Tibial nerve (tissue), 4 donors: Measurements from ENCODE around the gene TRIM37. TPM values are rescaled to one million over a fixed set of nuclear protein-coding genes. Genes with fewer than 3 reads are reported as not detected.
"Not testable (repeated sequence)": the region's sequence is repeated elsewhere in the genome, so short reads cannot be mapped to it uniquely, and the experiment has no call there.

Source experiments
- DNase-seq, 2 donors: peaks; one replicate each; pipeline ENCODE4 v3.0.0-alpha.2; 2019; ENCODE audit warnings: low spot score in 2 of 2
- H3K27ac ChIP-seq, 4 donors: fragments of 200-600 bp; sonication (generic) in 3 of 4; one replicate each; pipeline ENCODE4 v1.5.1; 2017 to 2019; ENCODE audit warnings: mild to moderate bottlenecking in 1 of 4
- H3K27me3 ChIP-seq, 2 donors: fragments of 200-600 bp; sonication (generic) in 1 of 2; one replicate each; pipeline versions ENCODE4 v1.5.1 to v1.6.0; 2017 to 2019
- H3K36me3 ChIP-seq, 3 donors: fragments of 200-600 bp; sonication (generic); one replicate each; pipeline ENCODE4 v1.5.1; 2018 to 2019
- H3K4me1 ChIP-seq, 4 donors: fragments of 200-600 bp; sonication (generic) in 3 of 4; one replicate each; pipeline ENCODE4 v1.5.1; 2017 to 2019
- H3K4me3 ChIP-seq, 4 donors: fragments of 200-600 bp; sonication (generic) in 3 of 4; one replicate each; pipeline ENCODE4 v1.5.1; 2017 to 2019; ENCODE audit warnings: mild to moderate bottlenecking in 1 of 4, moderate library complexity in 1 of 4
- H3K9me3 ChIP-seq, 4 donors: fragments of 200-600 bp; sonication (generic) in 3 of 4; one replicate each; pipeline ENCODE4 v1.5.1; 2017 to 2019
- EP300 ChIP-seq, 2 donors: sonication (generic); formaldehyde crosslinking; IDR thresholded peaks; one replicate each; pipeline ENCODE4 v1.6.1; 2017; ENCODE audit warnings: antibody characterized with exemption in 2 of 2, mild to moderate bottlenecking in 1 of 2
- POLR2A ChIP-seq, 2 donors: fragments of 450-650 bp; IDR thresholded peaks; one replicate each; pipeline ENCODE4 v1.6.1; 2017; ENCODE audit warnings: antibody characterized with exemption in 2 of 2, mild to moderate bottlenecking in 2 of 2, moderate library complexity in 2 of 2
- WGBS, 2 donors: methylation state at CpG; one replicate each; pipeline ENCODE4 v1.1.5; 2018; 5-methylcytosine and 5-hydroxymethylcytosine counted together
- total RNA-seq, 4 donors: library from RNA; depleted of rRNA; stranded (reverse); fragments of >200 nt; gene quantifications; one replicate each; pipeline ENCODE4 v1.1.0, GENCODE V29; 2016
- TF ChIP-seq, protein P1 (sequence below), 5 experiments: fragments of 200-600 bp in 3 of 5; fragments of 450-650 bp in 2 of 5; sonication (generic) in 3 of 5; IDR thresholded peaks; one replicate each; pipeline ENCODE4 v1.5.1; 2016 to 2019; ENCODE audit warnings: antibody characterized with exemption in 5 of 5, mild to moderate bottlenecking in 3 of 5, moderate library complexity in 2 of 5

Gene TRIM37
- total RNA-seq, 4 donors from 2014 or later = 18.2 to 25.8 (median 21.7) TPM

DNA sequence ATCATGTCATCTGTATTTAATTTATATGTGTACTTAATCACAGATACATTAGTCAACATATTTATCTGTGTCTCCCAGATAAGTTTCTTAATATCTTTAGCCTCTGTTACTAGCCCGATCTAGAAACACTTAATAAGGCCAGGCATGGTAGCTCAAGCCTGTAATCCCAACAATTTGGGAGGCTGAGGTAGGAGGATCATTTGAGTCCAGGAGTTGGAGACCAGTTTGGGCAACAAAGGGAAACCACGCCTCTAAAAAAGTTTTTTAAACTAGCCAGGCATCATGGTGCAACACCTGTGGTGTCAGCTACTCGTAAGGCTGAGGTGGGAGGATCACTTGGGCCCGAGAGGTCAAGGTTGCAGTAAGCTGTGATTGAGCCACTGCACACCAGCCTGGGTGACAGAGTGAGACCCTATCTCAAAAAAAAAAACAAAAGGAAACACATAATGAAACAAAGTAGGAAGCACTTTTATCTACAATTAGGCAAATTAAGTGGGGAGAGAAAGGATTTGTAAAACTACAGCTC, 39.0 kb upstream of the TRIM37 start:
- 97 to 98% methylated on average over 4 of the region's 4 CpGs for WGBS, 2 donors
- no peaks in the 10 kb centered on the region for H3K4me1 ChIP-seq
- no peaks in the 10 kb centered on the region for H3K27me3 ChIP-seq
- no peak overlapping the region for H3K27ac ChIP-seq
- TF ChIP-seq POLR2A (IDR thresholded peaks at IDR 0.05) (no peak), EP300 (IDR thresholded peaks at IDR 0.05) (no peak)
- TF ChIP-seq, protein P1, sequence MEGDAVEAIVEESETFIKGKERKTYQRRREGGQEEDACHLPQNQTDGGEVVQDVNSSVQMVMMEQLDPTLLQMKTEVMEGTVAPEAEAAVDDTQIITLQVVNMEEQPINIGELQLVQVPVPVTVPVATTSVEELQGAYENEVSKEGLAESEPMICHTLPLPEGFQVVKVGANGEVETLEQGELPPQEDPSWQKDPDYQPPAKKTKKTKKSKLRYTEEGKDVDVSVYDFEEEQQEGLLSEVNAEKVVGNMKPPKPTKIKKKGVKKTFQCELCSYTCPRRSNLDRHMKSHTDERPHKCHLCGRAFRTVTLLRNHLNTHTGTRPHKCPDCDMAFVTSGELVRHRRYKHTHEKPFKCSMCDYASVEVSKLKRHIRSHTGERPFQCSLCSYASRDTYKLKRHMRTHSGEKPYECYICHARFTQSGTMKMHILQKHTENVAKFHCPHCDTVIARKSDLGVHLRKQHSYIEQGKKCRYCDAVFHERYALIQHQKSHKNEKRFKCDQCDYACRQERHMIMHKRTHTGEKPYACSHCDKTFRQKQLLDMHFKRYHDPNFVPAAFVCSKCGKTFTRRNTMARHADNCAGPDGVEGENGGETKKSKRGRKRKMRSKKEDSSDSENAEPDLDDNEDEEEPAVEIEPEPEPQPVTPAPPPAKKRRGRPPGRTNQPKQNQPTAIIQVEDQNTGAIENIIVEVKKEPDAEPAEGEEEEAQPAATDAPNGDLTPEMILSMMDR (IDR thresholded peaks at IDR 0.05) = no peak
- H3K9me3 ChIP-seq = no peaks in the 10 kb centered on the region
- no peak for DNase-seq
- no peak overlapping the region for H3K4me3 ChIP-seq
- no peaks in the 10 kb centered on the region for H3K36me3 ChIP-seq

DNA sequence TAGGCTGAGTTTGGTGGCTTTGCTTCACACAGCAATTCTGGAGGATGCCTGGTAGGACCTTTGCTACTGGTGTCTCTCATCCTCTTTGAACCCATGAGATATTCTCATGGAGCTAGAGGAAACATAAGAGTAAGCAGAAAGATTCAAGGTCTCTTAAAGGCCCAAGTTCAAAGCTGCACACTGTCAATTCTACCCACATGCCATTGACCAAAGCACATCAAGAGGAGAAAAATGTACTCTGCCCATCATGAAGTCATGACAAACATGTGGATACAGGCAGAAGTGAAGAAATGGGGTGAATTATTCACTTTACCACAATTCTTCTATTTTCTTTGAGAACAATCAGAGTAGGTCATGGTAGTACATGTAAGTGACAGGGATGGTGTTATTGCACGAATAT, 35.2 kb upstream of the TRIM37 start:
- Histone ChIP-seq H3K36me3 (no peaks in the 10 kb centered on the region), H3K27ac (no peak overlapping the region), H3K4me3 (no peak overlapping the region), H3K4me1 (no peaks in the 10 kb centered on the region), H3K9me3 (no peaks in the 10 kb centered on the region), H3K27me3 (no peaks in the 10 kb centered on the region)
- no peak for TF ChIP-seq EP300 (IDR thresholded peaks at IDR 0.05)
- no peak for TF ChIP-seq POLR2A (IDR thresholded peaks at IDR 0.05)
- TF ChIP-seq, protein P1 (IDR thresholded peaks at IDR 0.05) = no peak
- WGBS, 2 donors = 98 to 100% methylated on average over 1 of the region's 1 CpG
- DNase-seq = no peak

DNA sequence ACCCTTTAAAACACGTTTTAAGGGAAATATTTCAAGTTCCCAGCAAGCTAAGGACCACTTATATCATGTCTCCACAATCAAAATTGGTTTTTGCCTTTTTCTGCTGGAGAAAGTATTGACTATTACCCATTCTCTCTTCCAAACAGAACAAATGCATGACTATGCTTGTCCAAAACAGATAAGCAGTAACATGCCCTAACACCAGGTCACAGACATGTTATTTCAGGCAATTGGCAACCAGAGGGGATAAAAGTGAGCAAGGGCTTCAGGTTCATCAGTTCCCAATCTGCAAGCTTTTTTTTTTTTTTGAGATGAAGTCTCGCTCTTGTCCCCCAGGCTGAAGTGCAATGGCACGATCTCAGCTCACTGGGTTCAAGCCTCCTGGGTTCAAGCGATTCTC, 33.3 kb upstream of the TRIM37 start:
- H3K4me3 ChIP-seq = no peak overlapping the region
- WGBS, 2 donors = 91 to 94% methylated on average over 4 of the region's 4 CpGs
- no peak for DNase-seq
- TF ChIP-seq, protein P1 (IDR thresholded peaks at IDR 0.05) = no peak
- TF ChIP-seq POLR2A (IDR thresholded peaks at IDR 0.05) = no peak
- no peak for TF ChIP-seq EP300 (IDR thresholded peaks at IDR 0.05)
- H3K27ac ChIP-seq = no peak overlapping the region
- H3K36me3 ChIP-seq = no peaks in the 10 kb centered on the region
- no peaks in the 10 kb centered on the region for H3K27me3 ChIP-seq
- H3K4me1 ChIP-seq = no peaks in the 10 kb centered on the region
- no peaks in the 10 kb centered on the region for H3K9me3 ChIP-seq

DNA sequence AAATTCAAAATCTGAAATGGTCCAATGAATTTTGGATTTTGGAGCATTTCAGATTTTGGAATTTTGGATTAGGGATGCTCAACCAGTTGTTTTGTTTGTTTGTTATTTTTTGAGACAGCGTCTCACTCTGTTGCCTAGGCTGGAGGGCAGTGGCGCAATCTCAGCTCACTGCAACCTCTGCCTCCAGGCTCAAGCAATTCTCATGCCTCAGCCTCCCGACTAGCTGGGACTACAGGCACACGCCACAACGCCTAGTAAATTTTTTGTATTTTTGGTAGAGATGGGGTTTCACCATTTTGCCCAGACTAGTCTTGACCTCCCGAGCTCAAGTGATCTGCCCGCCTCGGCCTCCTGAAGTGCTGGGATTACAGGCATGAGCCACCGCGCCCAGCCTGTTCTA, 31.7 kb upstream of the TRIM37 start:
- H3K4me1 ChIP-seq, H3K27ac ChIP-seq, DNase-seq, H3K27me3 ChIP-seq, H3K36me3 ChIP-seq, H3K9me3 ChIP-seq, H3K4me3 ChIP-seq: not testable (repeated sequence)
- WGBS, 2 donors = 89 to 91% methylated on average over 10 of the region's 10 CpGs

DNA sequence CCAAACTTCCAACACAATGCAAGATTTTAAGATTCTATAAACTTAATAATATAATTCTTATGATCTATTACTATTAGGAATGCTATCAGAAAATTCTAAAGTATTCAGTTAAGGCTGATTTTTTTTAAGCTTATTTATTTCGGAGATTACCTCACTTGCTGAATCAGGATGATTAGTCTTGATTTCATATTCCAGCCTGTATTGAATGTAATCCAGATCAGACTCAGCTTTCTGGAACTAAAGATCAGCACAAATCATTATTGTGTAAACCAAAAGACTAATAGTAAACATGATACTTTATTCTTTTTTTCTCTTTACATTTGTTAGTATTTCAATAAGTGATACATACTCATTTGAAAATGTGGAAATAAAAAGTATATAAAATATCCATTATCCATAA, 24.5 kb upstream of the TRIM37 start:
- H3K4me1 ChIP-seq = no peaks in the 10 kb centered on the region
- TF ChIP-seq POLR2A (IDR thresholded peaks at IDR 0.05) (no peak), EP300 (IDR thresholded peaks at IDR 0.05) (no peak)
- TF ChIP-seq, protein P1 (IDR thresholded peaks at IDR 0.05) = no peak
- H3K9me3 ChIP-seq = no peaks in the 10 kb centered on the region
- no peaks in the 10 kb centered on the region for H3K27me3 ChIP-seq
- H3K27ac ChIP-seq = no peak overlapping the region
- peaks cover 0 to 28% (median 0%) of the 10 kb centered on the region in 3 donors for H3K36me3 ChIP-seq
- no peak for DNase-seq
- WGBS, 2 donors = 61 to 79% methylated on average over 1 of the region's 1 CpG
- H3K4me3 ChIP-seq = no peak overlapping the region

DNA sequence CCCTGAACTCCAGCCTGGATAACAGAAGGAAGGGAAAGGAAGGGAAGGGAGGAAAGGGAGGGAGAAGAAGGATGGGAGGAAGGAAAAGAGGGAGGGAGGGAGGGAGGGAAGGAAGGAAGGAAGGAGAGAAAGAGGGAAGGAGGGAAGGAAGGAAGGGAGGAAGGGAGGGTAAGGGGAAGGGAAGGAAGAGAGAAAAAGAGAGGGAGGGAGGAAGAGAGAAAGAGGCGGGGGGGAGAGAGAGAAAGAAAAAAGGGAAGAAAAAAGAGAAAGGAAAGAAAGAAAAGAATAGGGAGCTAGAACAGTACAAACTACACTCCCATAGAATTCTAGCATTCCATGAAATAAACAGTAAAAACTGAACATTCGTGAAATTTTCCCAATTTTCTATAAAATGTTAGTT, 23.1 kb upstream of the TRIM37 start:
- Histone ChIP-seq H3K36me3 (peaks cover 0 to 28% (median 0%) of the 10 kb centered on the region in 3 donors), H3K9me3 (no peaks in the 10 kb centered on the region), H3K27ac (no peak overlapping the region), H3K27me3 (no peaks in the 10 kb centered on the region), H3K4me3 (no peak overlapping the region), H3K4me1 (no peaks in the 10 kb centered on the region)
- no peak for DNase-seq
- TF ChIP-seq, protein P1 (IDR thresholded peaks at IDR 0.05) = no peak
- no peak for TF ChIP-seq POLR2A (IDR thresholded peaks at IDR 0.05)
- 43 to 50% methylated on average over 2 of the region's 2 CpGs for WGBS, 2 donors
